HG03432 (cell line): ENCODE results near the gene PRCP.

Source experiments
- ATAC-seq: cut with Tn5 transposase; IDR thresholded peaks from one replicate; pipeline ENCODE4 v1.9.1; 2021; ENCODE audit warnings: mild to moderate bottlenecking, moderate library complexity; ENCODE audit not compliant: unreplicated experiment

Gene PRCP

GRCh38 chr11:82787981-82788380 lies 112.2 kb downstream of the PRCP start:
- ATAC-seq, result no peak

GRCh38 chr11:82786836-82787235 lies 113.4 kb downstream of the PRCP start:
- no peak for ATAC-seq

- no peak for ATAC-seq
Observed at GRCh38 chr11:82786001-82786400, 114.2 kb downstream of the PRCP start.

DNA sequence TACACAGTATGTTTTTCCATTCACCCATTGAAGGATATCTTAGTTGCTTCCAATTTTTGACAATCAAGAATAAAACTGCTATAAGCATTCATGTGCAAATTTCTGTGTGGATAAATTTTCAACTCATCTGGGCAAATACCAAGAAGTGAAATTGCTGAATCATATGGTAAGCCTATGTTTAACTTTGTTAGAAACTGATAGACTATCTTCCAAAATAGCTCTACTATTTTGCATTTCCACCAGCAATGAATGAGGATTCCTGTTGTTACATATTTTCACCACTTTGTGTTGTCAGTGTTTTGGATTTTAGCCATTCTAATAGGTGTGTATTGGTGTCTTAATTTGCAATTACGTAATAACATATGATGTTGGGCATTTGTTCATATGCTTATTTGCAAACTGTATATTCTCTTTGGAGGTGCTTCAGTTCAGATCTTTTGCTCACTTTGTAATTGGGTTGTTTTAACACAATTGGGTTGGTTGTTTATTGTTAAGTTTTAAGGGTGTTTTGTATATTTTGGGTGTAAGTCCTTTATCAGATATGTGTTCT lies 117.3 kb downstream of the PRCP start:
- ATAC-seq, result no peak

- no peak for ATAC-seq
Observed at GRCh38 chr11:82778776-82779175, 121.5 kb downstream of the PRCP start.

- ATAC-seq, result no peak
Observed at GRCh38 chr11:82776377-82776776, 123.9 kb downstream of the PRCP start.

DNA sequence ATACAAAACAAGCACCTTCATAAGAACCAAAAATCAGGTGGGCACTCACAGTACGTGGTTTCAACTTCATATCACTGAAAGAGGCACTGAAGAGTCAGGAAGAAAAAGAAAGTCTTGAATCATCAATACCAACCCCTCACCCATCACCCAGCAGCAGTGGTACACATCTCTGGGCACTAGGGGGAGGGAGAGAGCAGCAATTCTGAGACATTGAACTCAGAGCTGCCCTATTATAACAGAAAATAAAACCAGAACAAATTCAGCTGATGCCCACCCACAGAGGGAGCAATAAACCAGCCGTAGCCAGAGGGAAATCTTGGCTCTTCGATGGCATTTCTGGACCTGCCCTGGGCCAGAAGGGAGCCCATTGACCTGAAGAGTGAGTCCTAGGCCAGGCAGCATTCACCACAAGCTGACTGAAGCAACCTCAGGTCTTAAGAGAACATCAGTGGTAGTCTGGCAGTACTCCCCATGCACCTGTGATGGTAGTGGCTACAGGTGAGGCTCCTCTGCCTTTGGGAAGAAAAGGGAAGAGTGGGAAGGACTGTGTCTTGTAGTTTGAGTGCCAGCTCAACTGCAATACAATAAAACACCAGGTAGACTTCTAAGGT lies 124.4 kb downstream of the PRCP start:
- peak; percentile 99 for ATAC-seq

DNA sequence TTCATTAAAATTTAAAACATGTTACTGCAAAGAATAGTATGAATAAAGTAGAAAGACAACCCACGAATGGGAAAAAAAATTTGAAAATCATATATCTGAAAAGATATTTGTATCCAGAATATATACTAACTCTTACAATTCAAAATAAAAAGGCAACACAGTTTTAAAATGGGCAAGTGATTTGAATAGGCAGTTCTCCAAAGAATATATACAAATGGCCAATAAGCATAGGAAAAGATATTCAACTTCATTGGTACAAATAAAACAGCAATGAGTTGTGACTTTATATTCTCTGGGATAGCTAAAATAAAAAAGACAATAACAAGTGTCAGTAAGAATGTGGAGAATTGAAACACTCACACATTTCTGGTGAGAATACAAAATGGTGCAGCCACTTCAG lies 125.0 kb downstream of the PRCP start:
- no peak for ATAC-seq
